ENCODE results near the gene PLEKHN1.
"Not testable (repeated sequence)": the region's sequence is repeated elsewhere in the genome, so short reads cannot be mapped to it uniquely, and the experiment has no call there.

The PLEKHN1 gene

GRCh38 chr1:993379-993995, 27.2 kb downstream of the PLEKHN1 start:
- H3K4me3 ChIP-seq (ENCODE audit: low read depth, low read length), result no peak overlapping the region
- H3K36me3 ChIP-seq (ENCODE audit: control insufficient read depth, insufficient read depth, low read length), result no peaks in the 10 kb centered on the region
- no peak overlapping the region for H3K27ac ChIP-seq
- H3K27me3 ChIP-seq (ENCODE audit: control insufficient read depth, insufficient read depth, low read length), result no peaks in the 10 kb centered on the region
- H3K4me2 ChIP-seq (ENCODE audit: low read length), result no peak overlapping the region
- no peaks in the 10 kb centered on the region for H3K79me2 ChIP-seq
- H3K9me3 ChIP-seq (ENCODE audit: control insufficient read depth, low read length), result no peaks in the 10 kb centered on the region
- no peak overlapping the region for H2AFZ ChIP-seq
- no peaks in the 10 kb centered on the region for H3K4me1 ChIP-seq
- H3K9ac ChIP-seq, result no peak overlapping the region
- no peak for TF ChIP-seq CTCF (IDR thresholded peaks at IDR 0.05)

GRCh38 chr1:994546-994945, 28.3 kb downstream of the PLEKHN1 start:
- not testable (repeated sequence) for H3K4me1 ChIP-seq; H3K9ac ChIP-seq; H2AFZ ChIP-seq; H3K36me3 ChIP-seq (ENCODE audit: control insufficient read depth, insufficient read depth, low read length); H3K9me3 ChIP-seq (ENCODE audit: control insufficient read depth, low read length); H3K27ac ChIP-seq; H3K4me3 ChIP-seq (ENCODE audit: low read depth, low read length); H3K27me3 ChIP-seq (ENCODE audit: control insufficient read depth, insufficient read depth, low read length); H3K4me2 ChIP-seq (ENCODE audit: low read length); H3K79me2 ChIP-seq

GRCh38 chr1:995665-996633, 29.7 kb downstream of the PLEKHN1 start:
- no peaks in the 10 kb centered on the region for H3K36me3 ChIP-seq (ENCODE audit: control insufficient read depth, insufficient read depth, low read length)
- H3K4me3 ChIP-seq (ENCODE audit: low read depth, low read length), result no peak overlapping the region
- H3K79me2 ChIP-seq, result no peaks in the 10 kb centered on the region
- no peaks in the 10 kb centered on the region for H3K9me3 ChIP-seq (ENCODE audit: control insufficient read depth, low read length)
- no peak overlapping the region for H3K9ac ChIP-seq
- no peak for TF ChIP-seq CTCF (IDR thresholded peaks at IDR 0.05)
- no peaks in the 10 kb centered on the region for H3K27me3 ChIP-seq (ENCODE audit: control insufficient read depth, insufficient read depth, low read length)
- no peak overlapping the region for H2AFZ ChIP-seq
- no peak overlapping the region for H3K27ac ChIP-seq
- H3K4me1 ChIP-seq, result no peaks in the 10 kb centered on the region
- H3K4me2 ChIP-seq (ENCODE audit: low read length), result no peak overlapping the region

GRCh38 chr1:996851-997712, 30.8 kb downstream of the PLEKHN1 start:
- Histone ChIP-seq H3K79me2 (no peaks in the 10 kb centered on the region), H3K9ac (no peak overlapping the region), H3K27me3 (ENCODE audit: control insufficient read depth, insufficient read depth, low read length) (no peaks in the 10 kb centered on the region), H3K4me1 (no peaks in the 10 kb centered on the region), H3K4me3 (ENCODE audit: low read depth, low read length) (no peak overlapping the region), H2AFZ (no peak overlapping the region), H3K36me3 (ENCODE audit: control insufficient read depth, insufficient read depth, low read length) (no peaks in the 10 kb centered on the region), H3K9me3 (ENCODE audit: control insufficient read depth, low read length) (no peaks in the 10 kb centered on the region), H3K4me2 (ENCODE audit: low read length) (no peak overlapping the region), H3K27ac (no peak overlapping the region)
- TF ChIP-seq CTCF (IDR thresholded peaks at IDR 0.05), result no peak

- Histone ChIP-seq H3K4me2 (ENCODE audit: low read length) (no peak overlapping the region), H3K9me3 (ENCODE audit: control insufficient read depth, low read length) (no peaks in the 10 kb centered on the region), H3K27me3 (ENCODE audit: control insufficient read depth, insufficient read depth, low read length) (no peaks in the 10 kb centered on the region), H3K27ac (no peak overlapping the region), H3K4me3 (ENCODE audit: low read depth, low read length) (no peak overlapping the region), H3K4me1 (no peaks in the 10 kb centered on the region), H2AFZ (no peak overlapping the region), H3K79me2 (no peaks in the 10 kb centered on the region), H3K36me3 (ENCODE audit: control insufficient read depth, insufficient read depth, low read length) (no peaks in the 10 kb centered on the region), H3K9ac (no peak overlapping the region)
- TF ChIP-seq CTCF (IDR thresholded peaks at IDR 0.05), result no peak
Measured at GRCh38 chr1:997713-997992, 31.4 kb downstream of the PLEKHN1 start.

Measured in parathyroid adenoma (tissue), 2 donors.